Measurements from ENCODE around the gene ARHGEF28. TPM values are rescaled to one million over a fixed set of nuclear protein-coding genes. Genes with fewer than 3 reads are reported as not detected.

The ARHGEF28 gene
- total and polyA plus RNA-seq, 10 of the 15 experiments (the other 5 are each of a cell fraction or from before 2014, with no cell fraction given) = 0.10 to 0.72 (median 0.22) TPM; not detected in 2

DNA sequence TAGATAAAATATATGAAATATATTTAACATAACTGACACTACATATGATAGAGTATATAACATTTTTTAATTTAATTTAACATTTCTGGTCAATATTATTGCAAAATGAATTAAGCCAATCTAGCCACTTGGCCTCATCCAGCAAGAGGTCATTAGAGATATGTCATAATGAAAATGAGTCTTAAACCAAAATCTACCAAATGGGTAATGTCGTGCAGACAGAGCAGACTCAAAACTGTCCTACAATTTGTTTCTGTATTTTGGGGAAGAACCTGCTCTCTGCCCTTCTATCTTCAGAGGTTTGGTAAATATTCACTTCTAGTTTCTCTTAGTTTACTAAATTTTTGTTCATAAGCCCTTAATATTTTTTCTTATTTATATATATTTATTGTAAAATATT is 61.4 kb downstream of the ARHGEF28 start (continued):
- TF ChIP-seq, protein P1, sequence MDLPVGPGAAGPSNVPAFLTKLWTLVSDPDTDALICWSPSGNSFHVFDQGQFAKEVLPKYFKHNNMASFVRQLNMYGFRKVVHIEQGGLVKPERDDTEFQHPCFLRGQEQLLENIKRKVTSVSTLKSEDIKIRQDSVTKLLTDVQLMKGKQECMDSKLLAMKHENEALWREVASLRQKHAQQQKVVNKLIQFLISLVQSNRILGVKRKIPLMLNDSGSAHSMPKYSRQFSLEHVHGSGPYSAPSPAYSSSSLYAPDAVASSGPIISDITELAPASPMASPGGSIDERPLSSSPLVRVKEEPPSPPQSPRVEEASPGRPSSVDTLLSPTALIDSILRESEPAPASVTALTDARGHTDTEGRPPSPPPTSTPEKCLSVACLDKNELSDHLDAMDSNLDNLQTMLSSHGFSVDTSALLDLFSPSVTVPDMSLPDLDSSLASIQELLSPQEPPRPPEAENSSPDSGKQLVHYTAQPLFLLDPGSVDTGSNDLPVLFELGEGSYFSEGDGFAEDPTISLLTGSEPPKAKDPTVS (IDR thresholded peaks at IDR 0.05; ENCODE audit: low read depth, low read length) = no peak
- TF ChIP-seq CREM (IDR thresholded peaks at IDR 0.05; ENCODE audit: low read depth) = peak; percentile 57; the same call in 1 of the 2 replicates
- TF ChIP-seq HCFC1 (IDR thresholded peaks at IDR 0.05; ENCODE audit: low read length) = no peak
- TF ChIP-seq, protein P2, sequence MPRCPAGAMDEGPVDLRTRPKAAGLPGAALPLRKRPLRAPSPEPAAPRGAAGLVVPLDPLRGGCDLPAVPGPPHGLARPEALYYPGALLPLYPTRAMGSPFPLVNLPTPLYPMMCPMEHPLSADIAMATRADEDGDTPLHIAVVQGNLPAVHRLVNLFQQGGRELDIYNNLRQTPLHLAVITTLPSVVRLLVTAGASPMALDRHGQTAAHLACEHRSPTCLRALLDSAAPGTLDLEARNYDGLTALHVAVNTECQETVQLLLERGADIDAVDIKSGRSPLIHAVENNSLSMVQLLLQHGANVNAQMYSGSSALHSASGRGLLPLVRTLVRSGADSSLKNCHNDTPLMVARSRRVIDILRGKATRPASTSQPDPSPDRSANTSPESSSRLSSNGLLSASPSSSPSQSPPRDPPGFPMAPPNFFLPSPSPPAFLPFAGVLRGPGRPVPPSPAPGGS (IDR thresholded peaks at IDR 0.05; ENCODE audit: borderline replicate concordance, insufficient read depth, low read depth, low read length, poor library complexity, severe bottlenecking) = no peak
- TF ChIP-seq SIN3A (IDR thresholded peaks at IDR 0.05; ENCODE audit: low read depth, low read length) = no peak
- no peak for TF ChIP-seq KAT2A (conservative IDR thresholded peaks at IDR 0.05; ENCODE audit: control insufficient read depth, low read depth, low read length)
- TF ChIP-seq, protein P3, sequence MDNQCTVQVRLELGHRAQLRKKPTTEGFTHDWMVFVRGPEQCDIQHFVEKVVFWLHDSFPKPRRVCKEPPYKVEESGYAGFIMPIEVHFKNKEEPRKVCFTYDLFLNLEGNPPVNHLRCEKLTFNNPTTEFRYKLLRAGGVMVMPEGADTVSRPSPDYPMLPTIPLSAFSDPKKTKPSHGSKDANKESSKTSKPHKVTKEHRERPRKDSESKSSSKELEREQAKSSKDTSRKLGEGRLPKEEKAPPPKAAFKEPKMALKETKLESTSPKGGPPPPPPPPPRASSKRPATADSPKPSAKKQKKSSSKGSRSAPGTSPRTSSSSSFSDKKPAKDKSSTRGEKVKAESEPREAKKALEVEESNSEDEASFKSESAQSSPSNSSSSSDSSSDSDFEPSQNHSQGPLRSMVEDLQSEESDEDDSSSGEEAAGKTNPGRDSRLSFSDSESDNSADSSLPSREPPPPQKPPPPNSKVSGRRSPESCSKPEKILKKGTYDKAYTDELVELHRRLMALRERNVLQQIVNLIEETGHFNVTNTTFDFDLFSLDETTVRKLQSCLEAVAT (IDR thresholded peaks at IDR 0.05) = no peak
- TF ChIP-seq, protein P4, sequence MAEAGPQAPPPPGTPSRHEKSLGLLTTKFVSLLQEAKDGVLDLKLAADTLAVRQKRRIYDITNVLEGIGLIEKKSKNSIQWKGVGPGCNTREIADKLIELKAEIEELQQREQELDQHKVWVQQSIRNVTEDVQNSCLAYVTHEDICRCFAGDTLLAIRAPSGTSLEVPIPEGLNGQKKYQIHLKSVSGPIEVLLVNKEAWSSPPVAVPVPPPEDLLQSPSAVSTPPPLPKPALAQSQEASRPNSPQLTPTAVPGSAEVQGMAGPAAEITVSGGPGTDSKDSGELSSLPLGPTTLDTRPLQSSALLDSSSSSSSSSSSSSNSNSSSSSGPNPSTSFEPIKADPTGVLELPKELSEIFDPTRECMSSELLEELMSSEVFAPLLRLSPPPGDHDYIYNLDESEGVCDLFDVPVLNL (IDR thresholded peaks at IDR 0.05; ENCODE audit: low read depth, low read length) = no peak
- TF ChIP-seq GABPA (IDR thresholded peaks at IDR 0.05; ENCODE audit: low read depth) = peak; percentile 36; the same call in 1 of the 2 replicates
- no peak; the same call in 1 of the 2 replicates for TF ChIP-seq BACH1 (IDR thresholded peaks at IDR 0.05; ENCODE audit: borderline replicate concordance)
- TF ChIP-seq, protein P5, sequence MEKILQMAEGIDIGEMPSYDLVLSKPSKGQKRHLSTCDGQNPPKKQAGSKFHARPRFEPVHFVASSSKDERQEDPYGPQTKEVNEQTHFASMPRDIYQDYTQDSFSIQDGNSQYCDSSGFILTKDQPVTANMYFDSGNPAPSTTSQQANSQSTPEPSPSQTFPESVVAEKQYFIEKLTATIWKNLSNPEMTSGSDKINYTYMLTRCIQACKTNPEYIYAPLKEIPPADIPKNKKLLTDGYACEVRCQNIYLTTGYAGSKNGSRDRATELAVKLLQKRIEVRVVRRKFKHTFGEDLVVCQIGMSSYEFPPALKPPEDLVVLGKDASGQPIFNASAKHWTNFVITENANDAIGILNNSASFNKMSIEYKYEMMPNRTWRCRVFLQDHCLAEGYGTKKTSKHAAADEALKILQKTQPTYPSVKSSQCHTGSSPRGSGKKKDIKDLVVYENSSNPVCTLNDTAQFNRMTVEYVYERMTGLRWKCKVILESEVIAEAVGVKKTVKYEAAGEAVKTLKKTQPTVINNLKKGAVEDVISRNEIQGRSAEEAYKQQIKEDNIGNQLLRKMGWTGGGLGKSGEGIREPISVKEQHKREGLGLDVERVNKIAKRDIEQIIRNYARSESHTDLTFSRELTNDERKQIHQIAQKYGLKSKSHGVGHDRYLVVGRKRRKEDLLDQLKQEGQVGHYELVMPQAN (conservative IDR thresholded peaks at IDR 0.05) = no peak
- TF ChIP-seq HDGF (IDR thresholded peaks at IDR 0.05) = no peak
- TF ChIP-seq POLR2AphosphoS5 (IDR thresholded peaks at IDR 0.05; ENCODE audit: low read length) = no peak
- peak; percentile 83 for TF ChIP-seq EP300 (IDR thresholded peaks at IDR 0.05; ENCODE audit: borderline replicate concordance in 1 of 2, control insufficient read depth in 1 of 2, low read depth in 2 of 2, low read length in 2 of 2)
- TF ChIP-seq, protein P6, sequence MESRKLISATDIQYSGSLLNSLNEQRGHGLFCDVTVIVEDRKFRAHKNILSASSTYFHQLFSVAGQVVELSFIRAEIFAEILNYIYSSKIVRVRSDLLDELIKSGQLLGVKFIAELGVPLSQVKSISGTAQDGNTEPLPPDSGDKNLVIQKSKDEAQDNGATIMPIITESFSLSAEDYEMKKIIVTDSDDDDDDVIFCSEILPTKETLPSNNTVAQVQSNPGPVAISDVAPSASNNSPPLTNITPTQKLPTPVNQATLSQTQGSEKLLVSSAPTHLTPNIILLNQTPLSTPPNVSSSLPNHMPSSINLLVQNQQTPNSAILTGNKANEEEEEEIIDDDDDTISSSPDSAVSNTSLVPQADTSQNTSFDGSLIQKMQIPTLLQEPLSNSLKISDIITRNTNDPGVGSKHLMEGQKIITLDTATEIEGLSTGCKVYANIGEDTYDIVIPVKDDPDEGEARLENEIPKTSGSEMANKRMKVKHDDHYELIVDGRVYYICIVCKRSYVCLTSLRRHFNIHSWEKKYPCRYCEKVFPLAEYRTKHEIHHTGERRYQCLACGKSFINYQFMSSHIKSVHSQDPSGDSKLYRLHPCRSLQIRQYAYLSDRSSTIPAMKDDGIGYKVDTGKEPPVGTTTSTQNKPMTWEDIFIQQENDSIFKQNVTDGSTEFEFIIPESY (IDR thresholded peaks at IDR 0.05) = no peak
- TF ChIP-seq SUZ12 (IDR thresholded peaks at IDR 0.05; ENCODE audit: unreplicated experiment) = no peak
- no peak for TF ChIP-seq NRF1 (conservative IDR thresholded peaks at IDR 0.05; ENCODE audit: low read depth, low read length)
- TF ChIP-seq ZNF207 (IDR thresholded peaks at IDR 0.05; ENCODE audit: borderline replicate concordance) = no peak
- TF ChIP-seq SIX5 (IDR thresholded peaks at IDR 0.05; ENCODE audit: low read depth, low read length, severe bottlenecking) = no peak
- TF ChIP-seq FOS (IDR thresholded peaks at IDR 0.05; ENCODE audit: borderline replicate concordance, extremely low read depth, insufficient read length) = no peak
- TF ChIP-seq BMI1 (IDR thresholded peaks at IDR 0.05; ENCODE audit: borderline replicate concordance) = no peak
- TF ChIP-seq STAT3 (IDR thresholded peaks at IDR 0.05; ENCODE audit: low read depth, low read length) = peak; percentile 49; the same call in 1 of the 2 replicates

All from GM12878 (cell line).